GM18858 (cell line): ENCODE measurements around the gene ARMC9.
"Not testable (repeated sequence)": the region's sequence is repeated elsewhere in the genome, so short reads cannot be mapped to it uniquely, and the experiment has no call there.

Experiments used
- ATAC-seq: cut with Tn5 transposase; IDR thresholded peaks from one replicate; pipeline ENCODE4 v1.9.1; 2021; ENCODE audit not compliant: unreplicated experiment

The ARMC9 gene

DNA sequence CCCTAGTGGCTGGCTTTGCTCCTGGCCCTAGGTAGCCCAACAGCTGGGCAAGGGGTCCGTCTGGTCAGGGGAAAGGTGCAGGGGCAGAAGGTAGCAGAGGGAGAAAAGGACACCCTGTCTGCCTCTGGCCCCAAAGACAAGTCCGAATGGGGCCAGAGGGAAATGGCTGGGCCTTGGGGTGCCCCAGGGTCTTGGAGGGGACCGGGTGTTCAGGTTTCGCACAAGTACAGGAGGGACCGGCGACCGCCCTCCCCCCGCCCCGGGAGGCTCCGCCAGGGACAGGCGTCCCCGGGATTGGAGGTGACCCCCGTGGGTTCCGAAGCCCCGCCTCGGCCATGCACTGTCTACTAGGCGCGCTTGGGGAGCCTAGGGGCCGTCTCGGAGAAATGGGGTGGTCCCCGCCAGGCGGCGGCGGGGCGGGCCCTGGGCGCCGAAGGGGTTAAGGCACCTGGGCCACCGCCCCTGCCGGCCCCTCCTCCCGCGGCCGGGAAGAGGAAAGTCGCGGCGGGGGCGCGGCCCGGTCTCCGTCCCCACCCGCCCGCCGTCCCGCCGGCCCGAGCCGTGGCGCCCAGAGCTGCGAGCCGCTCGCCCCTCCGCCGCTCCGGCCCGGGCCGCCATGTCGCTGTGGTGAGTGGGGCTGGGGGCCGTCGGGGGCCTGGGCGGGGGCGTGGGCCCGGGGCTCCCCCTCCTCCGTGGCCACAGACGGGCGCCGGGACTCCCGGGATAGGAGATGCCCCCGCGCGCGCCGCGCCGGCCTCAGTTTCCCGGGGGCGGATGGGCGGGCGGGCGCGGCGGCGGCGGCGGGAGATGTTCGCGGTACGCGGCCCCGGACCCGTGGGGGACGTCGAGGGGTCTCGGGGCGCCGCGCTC lies 197.0 kb downstream of the ARMC9 start, which contains the start of gene B3GNT7:
Gene B3GNT7 (plus strand): TSS at position 523 of the 870 bp plus-strand sequence. CDS start 94 bp downstream, at position 617.
- ATAC-seq, result no peak

DNA sequence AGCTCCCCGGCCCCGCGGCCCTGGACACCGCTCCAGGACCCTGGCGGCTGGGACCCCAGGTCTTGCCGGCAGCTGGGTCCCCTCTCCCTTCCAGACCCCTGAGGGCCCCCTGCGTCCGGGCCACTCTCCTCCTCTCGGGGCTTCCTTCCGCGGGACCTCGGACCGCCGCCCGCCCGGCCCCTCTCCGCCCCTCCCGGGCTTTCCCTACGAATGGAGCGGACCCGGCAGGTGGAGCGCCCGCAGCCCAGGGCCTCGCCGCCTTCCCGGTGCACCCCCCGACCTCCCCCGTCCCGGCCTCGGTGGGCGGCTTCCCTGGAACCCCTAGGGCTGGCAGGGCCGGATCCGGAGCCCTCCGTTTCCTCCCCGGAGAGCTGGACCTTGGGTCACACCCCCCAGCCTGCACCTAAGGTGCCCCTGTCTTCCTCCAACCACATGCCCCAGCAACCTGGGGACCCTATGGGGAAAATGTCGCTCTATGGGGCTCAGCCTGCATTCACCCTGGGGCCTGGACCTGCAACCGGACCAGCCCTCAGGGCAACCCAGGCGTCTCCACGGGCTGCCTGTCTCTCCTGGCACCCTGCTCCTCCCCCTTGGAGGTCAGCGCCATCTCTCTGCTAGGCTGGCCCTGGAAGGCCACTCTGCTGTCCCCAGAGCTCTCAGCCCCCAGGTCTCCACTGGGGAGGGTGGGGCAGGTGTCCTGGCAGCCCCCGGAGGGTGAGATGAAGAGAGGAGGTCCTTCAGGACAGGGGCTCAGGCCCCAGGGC lies 197.8 kb downstream of the ARMC9 start:
- ATAC-seq, result no peak

DNA sequence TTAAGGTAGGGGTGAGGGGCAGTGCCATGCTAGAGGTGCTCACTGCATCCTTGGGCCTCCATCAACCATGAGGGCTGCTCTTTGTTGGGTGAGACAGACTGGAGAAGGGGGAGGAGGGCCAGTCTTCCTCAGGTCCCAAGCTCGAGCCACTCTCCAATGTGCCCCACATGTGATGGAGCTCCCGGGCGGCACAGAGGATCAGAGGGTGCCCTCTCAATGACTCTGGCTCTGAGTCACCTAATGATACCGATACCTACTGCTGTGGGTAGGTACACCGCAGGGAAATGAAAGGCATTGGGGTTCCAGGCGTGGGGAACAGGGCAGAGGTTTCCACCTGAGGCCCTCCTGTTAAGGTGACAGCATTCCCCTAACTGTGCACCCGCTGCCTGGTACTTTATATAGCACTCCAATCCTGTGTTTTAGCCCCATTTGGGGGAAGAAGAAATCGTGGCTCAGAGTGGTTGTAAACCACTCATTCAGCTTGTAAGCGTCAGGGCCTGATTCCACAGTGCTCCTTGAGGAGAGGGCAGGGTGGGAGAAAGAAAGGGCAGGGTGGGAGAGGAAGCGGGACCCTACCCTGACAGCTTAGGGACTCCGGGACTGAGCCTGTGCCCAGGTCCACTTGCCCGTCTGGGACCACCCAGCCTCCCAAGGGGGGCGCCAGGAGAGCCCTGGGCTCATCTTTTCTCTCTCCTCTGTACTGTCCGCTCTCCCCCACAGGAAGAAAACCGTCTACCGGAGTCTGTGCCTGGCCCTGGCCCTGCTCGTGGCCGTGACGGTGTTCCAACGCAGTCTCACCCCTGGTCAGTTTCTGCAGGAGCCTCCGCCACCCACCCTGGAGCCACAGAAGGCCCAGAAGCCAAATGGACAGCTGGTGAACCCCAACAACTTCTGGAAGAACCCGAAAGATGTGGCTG lies 198.8 kb downstream of the ARMC9 start:
- ATAC-seq, result no peak

DNA sequence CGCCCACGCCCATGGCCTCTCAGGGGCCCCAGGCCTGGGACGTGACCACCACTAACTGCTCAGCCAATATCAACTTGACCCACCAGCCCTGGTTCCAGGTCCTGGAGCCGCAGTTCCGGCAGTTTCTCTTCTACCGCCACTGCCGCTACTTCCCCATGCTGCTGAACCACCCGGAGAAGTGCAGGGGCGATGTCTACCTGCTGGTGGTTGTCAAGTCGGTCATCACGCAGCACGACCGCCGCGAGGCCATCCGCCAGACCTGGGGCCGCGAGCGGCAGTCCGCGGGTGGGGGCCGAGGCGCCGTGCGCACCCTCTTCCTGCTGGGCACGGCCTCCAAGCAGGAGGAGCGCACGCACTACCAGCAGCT lies 199.5 kb downstream of the ARMC9 start:
- no peak for ATAC-seq

DNA sequence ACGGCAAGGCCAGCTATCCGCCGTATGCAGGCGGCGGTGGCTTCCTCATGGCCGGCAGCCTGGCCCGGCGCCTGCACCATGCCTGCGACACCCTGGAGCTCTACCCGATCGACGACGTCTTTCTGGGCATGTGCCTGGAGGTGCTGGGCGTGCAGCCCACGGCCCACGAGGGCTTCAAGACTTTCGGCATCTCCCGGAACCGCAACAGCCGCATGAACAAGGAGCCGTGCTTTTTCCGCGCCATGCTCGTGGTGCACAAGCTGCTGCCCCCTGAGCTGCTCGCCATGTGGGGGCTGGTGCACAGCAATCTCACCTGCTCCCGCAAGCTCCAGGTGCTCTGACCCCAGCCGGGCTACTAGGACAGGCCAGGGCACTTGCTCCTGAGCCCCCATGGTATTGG lies 200.2 kb downstream of the ARMC9 start:
- no peak for ATAC-seq

DNA sequence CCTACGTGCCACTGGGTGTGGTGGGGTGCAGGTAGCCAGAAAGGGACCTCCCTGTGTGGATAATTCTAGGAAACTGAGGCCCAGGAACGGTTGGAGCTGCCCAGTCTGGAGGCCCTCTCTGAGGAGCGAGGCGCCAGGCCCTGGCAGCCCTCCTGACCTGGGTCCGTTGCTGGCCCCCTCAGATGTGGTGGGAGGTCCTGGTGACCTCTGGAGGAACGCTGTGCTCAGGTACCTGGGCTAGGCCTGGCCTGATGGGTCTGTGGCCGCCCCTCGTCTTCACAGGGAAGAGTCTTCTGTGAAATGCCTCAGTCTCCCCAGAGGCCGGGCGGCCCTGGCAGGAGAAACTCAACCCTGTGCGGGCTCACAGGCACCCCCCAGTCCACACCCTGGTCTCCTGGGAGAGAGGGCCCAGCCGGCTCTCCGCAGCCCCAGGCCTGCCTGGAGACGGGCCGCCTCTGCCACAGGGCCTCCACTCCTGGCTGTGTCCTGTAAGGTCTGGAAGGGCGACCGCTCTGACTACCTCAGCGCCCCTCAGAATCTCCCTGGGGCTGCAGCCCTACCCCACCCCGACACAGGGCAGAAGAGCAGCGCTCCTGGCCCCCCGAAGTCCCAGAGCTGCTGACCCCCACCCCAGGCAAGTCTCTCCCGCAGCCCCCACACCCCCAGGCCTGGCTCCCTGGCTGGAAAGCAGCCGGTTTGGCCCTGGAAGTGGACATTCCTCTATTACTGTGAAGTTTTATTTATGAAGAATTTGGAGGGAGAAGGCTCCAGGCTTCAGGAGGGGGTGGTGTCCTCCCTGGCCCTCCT lies 200.8 kb downstream of the ARMC9 start:
- ATAC-seq, result no peak

DNA sequence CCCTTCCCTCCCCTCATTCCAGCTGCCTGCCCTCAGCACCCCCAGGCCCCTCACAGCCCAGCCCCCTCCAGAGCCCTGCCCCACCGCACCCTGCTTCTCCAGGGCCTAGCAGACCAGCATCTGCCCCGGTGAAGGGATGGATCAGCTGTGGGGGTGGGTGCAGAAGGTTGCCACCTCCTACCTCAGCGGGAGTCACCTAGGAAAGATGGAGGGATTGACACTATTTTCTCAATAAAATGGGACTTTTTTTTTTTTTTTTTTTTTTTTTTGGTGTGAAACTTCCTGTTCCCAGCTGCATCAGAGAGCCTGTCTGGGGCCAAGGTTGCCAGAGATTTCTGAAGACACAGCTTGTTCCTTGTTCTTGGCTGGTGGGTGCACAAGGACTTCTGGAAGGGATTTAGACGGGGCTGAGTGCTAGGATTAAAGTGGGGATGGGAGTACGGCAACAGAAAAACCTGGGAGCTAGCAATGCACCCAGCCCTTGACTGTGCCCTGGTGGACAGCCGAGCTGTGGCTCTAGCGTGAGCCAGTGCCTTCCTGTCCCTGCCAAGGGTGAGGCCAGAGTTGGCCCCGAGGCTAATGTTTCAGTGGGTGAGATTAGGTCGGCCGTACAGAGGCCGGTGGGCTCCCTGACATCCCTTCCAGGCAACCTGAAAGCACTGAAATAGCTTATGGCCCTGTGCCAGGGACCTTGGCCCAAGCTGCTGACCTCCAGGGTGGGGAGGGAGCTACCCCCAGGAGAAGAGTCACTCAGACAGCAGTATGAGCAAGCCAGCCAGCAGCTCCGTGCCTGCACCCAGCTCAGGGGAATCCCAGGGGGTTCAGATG lies 201.6 kb downstream of the ARMC9 start:
- no peak for ATAC-seq

DNA sequence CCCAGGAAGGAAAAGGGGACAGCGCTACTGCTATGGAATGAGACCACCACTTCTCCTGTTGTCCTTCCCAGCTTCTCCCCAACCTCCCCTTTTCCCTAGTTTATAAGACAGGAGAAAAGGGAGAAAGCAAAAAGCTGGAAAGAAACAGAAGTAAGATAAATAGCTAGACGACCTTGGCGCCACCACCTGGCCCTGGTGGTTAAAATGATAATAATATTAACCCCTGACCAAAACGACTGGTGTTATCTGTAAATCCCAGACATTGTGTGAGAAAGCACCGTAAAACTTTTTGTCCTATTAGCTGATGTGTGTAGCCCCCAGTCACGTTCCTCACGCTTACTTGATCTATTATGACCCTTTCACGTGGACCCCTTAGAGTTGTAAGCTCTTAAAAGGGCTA lies 202.2 kb downstream of the ARMC9 start:
- not testable (repeated sequence) for ATAC-seq

DNA sequence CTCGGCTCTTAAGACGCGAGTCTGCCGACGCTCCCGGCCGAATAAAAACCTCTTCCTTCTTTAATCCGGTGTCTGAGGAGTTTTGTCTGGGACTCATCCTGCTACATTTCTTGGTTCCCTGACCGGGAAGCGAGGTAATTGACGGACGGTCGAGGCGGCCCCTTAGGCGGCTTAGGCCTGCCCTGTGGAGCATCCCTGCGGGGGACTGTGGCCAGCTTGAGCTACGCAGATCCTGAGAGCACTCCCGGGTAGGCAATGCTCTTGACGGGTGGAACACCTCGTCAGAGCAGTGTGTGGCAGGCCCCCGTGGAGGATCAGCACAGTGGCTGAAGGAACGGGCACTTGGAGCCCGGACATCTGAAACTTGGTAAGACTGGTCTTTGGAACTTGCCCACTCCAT lies 202.7 kb downstream of the ARMC9 start:
- ATAC-seq, result not testable (repeated sequence)

DNA sequence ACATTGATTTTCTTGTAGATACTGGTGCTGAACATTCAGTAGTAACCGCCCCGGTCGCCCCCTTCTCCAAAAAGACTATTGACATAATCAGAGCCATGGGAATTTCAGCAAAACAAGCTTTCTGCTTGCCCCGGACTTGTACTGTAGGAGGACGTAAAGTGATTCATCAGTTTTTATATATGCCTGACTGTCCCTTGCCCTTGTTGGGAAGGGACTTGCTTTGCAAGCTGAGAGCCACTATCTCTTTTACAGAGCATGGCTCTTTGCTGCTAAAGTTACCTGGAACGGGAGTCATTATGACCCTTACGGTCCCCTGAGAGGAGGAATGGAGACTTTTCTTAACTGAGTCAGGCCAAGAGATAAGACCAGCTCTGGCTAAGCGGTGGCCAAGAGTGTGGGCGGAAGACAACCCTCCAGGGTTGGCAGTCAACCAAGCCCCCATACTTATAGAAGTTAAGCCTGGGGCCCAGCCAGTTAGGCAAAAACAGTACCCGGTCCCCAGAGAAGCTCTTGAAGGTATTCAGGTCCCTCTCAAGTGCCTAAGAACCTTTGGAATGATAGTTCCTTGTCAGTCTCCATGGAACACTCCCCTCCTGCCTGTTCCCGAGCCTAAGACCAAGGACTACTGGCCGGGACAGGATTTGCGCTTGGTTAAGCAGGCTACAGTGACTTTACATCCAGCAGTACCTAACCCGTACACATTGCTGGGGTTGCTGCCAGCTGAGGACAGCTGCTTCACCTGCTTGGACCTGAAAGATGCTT lies 205.2 kb downstream of the ARMC9 start:
- ATAC-seq, result not testable (repeated sequence)

DNA sequence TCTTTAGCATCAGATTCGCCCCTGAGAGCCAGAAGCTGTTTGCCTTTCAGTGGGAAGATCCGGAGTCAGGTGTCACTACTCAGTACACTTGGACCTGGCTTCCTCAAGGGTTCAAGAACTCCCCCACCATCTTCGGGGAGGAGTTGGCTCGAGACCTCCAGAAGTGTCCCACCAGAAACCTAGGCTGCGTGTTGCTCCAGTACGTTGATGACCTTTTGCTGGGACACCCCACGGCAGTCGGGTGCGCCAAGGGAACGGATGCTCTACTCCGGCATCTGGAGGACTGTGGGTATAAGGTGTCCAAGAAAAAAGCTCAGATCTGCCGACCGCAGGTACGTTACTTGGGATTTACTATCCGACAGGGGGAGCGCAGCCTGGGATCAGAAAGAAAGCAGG lies 205.8 kb downstream of the ARMC9 start:
- not testable (repeated sequence) for ATAC-seq

DNA sequence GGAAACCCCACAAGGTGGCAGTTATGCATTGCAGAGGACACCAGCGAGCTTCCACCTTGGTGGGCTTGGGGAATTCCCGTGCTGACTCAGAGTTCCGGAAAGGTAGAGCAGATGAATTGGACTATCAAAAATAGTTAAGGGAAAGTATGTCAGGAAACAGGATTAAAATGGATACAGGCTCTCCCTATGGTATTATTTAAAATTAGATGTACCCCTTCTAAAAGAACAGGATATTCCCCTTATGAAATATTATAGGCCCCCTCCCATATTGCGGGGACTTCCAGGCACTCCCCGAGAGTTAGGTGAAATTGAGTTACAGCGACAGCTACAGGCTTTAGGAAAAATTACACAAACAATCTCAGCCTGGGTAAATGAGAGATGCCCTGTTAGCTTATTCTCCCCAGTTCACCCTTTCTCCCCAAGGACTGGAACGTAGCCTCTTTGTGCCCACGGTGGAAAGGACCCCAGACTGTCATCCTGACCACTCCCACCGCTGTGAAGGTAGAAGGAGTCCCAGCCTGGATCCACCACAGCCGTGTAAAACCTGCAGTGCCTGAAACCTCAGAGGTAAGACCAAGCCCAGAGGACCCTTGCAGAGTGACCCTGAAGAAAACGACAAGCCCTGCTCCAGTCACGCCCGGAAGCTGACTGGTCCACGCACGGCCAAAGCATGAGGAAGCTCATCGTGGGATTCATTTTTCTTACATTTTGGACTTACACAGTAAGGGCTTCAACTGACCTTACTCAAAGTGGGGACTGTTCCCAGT lies 207.4 kb downstream of the ARMC9 start:
- not testable (repeated sequence) for ATAC-seq

DNA sequence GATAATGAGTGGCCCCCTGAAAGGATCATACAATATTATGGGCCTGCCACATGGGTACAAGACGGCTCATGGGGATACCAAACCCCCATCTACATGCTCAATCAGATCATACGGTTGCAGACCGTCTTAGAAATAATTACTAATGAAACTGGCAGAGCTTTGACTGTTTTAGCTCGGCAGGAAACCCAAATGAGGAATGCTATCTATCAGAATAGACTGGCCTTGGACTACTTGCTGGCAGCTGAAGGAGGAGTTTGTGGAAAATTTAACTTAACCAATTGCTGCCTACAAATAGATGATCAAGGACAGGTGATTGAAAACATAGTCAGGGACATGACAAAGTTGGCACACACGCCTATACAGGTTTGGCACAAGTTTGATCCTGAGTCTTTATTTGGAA lies 209.3 kb downstream of the ARMC9 start:
- not testable (repeated sequence) for ATAC-seq

DNA sequence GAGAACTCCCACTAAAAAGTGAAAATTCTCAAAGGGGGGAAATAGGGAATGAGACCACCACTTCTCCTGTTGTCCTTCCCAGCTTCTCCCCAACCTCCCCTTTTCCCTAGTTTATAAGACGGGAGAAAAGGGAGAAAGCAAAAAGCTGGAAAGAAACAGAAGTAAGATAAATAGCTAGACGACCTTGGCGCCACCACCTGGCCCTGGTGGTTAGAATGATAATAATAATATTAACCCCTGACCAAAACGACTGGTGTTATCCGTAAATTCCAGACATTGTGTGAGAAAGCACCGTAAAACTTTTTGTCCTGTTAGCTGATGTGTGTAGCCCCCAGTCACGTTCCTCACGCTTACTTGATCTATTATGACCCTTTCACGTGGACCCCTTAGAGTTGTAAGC lies 209.9 kb downstream of the ARMC9 start:
- not testable (repeated sequence) for ATAC-seq

DNA sequence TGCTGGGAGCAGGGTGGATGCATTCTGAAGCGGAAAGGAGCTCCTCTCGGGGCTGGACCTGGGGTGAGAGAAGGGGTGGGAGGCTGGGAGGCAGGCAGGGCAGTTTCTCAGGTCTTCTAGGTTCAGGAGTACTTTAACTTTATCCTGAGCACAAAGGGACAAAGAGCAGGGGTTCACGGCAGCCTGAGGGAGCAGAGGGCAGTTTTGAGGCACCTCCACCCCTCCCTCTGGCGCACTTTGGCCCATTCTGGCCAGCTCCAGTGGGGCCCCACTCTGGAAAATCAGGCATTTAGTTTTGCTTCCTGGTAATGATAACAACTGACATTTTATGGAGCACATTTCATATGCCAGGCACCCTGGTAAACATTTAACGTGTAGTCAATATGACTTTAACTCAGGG lies 211.3 kb downstream of the ARMC9 start:
- no peak for ATAC-seq

DNA sequence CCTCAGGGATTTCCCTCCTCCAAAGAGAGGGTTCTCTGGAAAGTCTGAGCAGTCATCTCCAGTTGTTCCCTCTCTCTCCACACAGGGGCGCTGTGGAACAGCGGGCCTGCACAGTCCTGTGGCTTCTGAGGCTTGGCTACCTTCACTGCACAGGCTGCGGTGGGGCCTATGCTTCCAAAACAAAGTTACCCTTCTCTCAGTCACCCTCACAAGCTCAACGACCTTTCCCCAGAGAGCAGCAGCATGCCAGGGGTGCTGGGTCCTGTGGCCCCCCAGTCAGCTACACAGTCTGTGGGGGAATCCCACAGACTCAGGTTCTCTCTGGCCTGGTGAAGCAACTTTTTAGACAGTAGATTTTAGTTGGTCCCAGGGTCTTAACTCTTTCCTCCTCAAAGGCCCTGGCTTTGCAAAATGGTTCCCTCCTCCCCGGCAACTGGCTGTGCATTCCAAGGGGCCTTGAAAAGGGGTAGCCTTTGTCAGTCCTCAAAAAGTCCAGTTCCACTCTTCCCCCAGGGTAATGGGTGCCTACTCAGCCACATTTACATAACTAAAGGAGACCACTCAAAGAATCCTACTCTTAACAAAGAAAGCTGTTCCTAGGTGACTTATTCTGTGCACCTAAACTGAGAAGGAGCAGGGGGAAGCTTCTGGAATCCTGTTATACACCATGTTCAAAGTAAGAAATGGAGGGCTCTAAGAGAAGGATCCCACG lies 212.0 kb downstream of the ARMC9 start:
- no peak for ATAC-seq

DNA sequence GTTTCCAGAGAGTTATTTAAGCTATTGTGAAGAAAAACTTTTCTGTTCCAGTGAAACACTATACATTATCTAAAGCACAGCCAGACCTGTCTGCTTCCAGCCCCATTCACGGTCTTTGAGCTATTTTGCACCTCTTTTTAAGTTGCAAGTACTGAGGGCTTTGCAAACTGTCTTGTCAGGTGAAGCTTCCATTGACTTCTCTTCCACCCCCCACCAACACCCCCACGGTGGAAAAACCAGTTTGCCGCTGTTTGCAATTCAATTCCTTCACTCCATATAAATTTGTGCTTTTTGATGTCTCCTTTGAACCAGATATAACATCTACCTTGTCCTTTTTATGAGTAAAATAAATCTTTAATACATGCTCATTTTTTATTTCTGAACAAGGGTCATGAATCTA lies 212.8 kb downstream of the ARMC9 start:
- no peak for ATAC-seq
